NOMO-1 treated with DMSO at 0.1 percent for 48 hours (cell line): Measurements from ENCODE around the gene NSMCE3.
"Not testable (repeated sequence)": the region's sequence is repeated elsewhere in the genome, so short reads cannot be mapped to it uniquely, and the experiment has no call there.

ENCODE experiments used
- DNase-seq: peaks from one replicate; lab custom pipeline; 2025; ENCODE audit not compliant: unreplicated experiment; lab: John Stamatoyannopoulos, UW

The NSMCE3 gene

GRCh38 chr15:29270169-29270955 lies 740 bp upstream of the NSMCE3 start:
- peak; percentile 64 for DNase-seq

DNA sequence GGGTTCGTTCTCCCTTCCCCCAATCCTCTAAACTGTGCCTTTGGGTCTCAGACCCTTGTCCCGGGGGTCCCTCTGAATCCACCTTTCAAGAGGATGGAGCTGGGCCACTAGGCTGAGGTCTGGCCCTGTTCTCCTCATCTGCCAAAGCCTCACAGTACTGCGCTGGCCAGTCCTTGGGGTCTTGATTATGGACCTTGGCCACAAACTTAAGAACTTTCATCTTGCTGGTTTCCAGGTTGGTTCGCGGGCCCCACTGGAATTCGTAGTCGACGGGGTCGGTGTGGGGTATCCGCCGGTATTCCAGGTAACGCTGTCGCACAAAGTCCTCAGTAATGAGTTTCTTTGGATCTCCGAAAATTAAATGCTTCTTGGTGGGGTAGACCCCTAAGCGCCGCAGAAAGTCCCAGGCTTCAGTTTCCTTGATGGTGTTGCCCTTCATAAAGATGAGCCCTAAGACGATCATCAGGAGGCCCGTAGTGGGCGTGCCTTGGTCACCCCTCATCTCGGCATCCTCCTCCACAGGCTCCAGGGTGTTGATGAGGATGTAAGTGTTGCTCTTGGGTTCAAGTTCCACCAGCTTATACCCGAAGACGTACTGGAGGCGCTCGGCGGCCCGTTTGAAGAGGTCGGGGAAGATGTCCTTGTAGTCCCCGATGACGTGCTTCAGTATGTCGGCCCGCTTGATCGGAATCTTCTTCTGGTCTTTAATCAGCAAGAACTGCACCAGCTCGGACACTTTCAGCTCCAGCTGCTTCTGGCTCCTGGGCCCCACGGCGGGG lies 727 bp downstream of the NSMCE3 start:
- peak; percentile 12 for DNase-seq

GRCh38 chr15:29266052-29266582 lies 3.5 kb downstream of the NSMCE3 start:
- no peak for DNase-seq

- DNase-seq = no peak
Observed at GRCh38 chr15:29263289-29263688, 6.3 kb downstream of the NSMCE3 start.

DNA sequence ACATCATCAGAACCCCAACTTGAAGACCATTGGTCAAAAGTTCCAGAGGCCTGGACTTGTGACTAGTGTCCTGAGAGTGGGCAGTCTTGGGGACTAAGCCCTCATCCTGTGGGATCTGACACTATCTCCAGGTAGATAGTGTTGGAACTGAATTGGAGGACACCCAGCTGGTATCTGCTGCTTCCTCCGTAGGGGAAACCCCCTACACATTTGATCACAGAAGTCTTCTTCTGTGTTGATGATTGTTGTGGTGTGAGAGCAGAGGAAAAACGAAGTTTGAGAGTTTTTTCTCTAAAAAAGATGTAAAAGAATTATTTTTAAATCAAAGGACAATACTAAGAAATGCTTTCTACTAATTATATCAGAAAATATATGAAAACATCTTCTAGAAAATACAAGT lies 6.9 kb downstream of the NSMCE3 start:
- DNase-seq = no peak

DNA sequence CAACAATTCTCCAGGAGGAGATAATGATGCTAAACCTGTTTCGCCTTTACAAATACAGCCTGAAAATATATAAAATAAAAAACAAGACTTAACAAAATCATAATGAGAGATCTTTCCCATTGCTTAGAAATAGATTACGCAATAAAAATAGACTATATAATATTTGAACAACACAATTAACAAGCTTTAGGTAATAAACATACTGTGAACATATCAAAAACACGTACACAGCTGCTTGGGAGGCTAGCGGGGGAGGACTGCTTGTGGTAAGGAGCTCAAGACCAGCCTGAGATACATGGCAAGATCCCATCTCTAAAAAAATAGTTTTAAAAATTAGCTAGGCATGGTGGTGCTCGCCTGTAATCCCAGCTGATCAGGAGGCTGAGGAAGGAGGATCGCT lies 8.7 kb downstream of the NSMCE3 start:
- DNase-seq = no peak

GRCh38 chr15:29259233-29259632 lies 10.4 kb downstream of the NSMCE3 start:
- no peak for DNase-seq

DNA sequence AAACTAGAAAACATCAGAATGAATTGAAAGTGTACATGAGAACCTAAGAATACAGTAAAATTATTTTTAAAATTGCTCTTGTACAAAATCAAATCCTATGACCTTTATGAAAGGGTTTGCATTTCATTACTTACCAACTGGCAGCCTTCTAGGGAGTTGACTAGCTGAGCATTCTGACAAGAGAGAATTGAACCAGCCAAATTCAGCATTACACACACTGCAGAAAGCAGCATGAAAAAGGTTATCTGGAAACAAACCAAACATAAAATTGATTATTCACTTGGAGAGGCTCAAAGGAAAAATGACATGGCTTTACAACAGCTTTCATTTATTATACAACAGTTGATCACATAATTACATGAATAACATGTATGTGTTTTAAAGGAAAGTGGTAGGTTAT lies 17.4 kb downstream of the NSMCE3 start:
- no peak for DNase-seq

DNA sequence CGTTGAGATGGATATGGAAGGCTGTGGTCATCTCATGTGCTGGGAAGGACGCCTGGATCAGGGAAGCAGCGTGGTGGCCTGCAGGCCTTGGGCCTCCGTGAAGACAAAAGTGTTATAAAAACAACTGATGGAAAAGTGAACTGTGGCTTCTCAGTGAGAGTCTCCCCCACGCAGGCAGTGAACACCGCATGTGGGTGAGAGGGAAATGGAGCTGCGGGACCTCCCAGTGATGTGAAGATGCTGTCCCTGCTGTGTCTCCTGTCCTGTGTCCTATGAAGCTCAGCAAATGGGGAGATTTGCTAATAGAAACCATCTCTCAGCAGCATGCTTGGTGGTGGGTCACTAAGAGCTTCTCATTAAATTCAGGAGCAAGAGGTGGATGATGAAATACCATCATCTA lies 25.1 kb downstream of the NSMCE3 start:
- DNase-seq = no peak

- DNase-seq = no peak
Observed at GRCh38 chr15:29244123-29244522, 25.5 kb downstream of the NSMCE3 start.

DNA sequence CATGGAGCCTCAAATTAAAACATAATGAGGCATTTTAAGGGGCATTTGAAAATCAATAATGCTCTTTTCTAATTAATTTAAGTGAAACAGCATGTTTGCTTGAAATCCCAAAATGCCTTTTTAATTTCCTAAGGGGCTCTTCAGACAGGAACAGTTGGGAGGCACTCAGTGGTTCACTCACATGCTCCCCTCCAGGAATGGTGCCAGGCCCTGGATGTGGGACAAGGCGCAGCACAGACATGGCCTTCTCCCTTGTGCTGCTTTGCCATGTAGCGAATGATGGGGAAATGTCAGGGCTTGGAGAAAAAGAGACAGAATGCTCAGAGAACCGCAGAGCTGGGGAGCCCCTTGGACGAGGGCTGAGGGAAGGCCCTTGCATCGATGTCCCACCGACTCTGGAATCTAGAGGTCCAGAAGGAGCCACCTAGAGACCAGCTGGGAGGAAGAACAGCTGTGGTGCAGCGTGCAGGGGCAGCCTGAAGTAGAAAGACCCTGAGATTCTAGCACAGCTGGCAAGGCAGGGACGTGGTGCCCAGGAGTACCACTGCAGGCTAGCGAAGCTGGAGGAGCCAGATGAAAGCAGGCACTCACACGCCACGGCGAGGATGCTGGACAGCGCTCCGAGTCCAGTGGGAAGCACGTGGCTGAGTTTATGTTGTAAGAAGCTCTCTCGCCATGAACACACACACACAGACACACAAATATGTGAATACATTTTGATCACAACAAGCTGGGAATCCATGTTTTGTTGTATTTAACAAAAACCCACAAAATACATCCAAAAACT lies 27.0 kb downstream of the NSMCE3 start:
- no peak for DNase-seq

DNA sequence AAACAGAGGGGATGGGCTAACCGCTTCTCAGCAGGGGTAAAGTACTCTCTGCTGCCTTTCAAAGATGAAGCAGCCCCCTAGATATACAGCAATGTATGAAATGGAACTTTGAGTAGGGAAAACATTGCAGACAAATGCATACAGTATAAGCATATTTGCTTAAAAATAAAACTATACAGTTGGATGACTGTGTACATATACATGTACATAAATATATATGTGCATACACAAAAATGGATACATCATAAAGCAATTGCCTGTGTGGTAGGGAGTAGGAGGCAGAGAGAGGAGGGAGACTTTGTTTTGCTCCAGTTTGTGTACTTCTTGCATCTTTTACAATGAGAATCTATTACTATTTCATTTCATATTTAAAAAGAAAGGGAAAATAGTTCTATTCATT lies 28.4 kb downstream of the NSMCE3 start:
- no peak for DNase-seq

- DNase-seq = no peak
Observed at GRCh38 chr15:29239395-29239794, 30.2 kb downstream of the NSMCE3 start.

DNA sequence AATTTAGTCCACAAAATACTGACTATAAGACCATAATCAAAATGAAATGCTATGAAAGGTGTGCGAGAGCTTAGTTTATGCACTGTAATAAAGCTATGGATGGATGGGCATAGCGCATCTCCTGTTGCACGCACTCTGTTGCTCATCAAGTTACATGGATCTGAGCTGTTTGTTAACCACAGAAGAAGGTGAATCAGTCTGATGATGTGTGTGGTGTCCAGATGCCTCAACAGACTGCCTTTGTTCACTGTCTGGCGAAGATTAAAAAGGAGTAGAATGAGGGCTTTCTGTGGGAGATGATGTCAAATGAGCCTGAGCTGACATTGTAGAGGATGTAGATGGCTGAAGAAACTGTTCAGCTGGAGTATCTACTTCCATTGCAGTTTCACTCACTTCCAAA lies 36.1 kb downstream of the NSMCE3 start:
- no peak for DNase-seq

DNA sequence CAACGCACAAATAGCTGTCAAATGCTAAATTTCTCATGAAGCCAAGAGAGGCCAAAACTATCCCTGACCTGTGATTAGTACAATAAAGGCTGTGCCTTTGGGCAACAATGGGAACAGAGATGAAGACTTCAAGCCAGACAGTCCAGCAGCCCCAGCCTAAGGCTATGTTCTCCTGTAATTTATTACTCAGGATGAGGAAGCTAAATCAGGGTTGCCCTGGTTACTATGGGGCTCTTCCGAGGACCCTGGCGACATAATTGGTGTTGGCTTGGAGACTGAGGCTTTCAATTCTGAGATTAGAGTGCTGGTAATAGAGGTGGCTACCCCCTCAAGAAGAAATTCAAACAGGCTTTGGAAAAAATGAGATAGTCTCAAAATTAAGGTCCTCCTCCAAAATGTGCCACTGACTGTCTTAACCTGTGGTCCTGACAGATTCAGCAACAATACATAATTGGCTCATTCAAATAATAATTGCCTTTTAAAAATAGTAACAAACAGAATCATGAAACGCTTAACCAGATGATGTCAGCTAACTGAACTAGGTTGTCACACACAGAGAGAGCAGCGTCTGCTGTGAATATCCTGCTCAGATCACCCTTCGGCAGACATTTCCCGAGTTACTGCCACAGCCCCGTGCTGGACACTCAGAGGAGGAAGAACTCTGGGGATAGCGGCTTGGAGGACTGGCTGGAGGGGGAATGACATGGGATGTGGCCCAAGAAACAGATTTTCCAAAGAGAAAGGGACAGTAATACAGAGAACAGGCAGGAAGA lies 43.0 kb downstream of the NSMCE3 start:
- no peak for DNase-seq

- DNase-seq = no peak
Observed at GRCh38 chr15:29225534-29226234, 43.9 kb downstream of the NSMCE3 start.

DNA sequence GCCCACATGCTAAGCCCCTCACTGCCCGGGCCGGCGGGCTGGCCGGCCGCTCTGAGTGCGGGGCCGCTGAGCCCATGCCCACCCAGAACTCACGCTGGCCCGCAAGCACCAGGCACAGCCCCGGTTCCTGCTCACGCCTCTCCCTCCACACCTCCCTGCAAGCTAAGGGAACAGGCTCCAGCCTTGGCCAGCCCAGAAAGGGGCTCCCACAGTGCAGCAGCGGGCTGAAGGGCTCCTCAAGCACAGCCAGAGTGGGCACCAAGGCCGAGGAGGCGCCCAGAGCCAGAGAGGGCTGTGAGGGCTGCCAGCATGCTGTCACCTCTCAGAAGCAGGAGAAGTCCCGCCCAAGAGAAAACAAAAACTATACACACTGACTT lies 44.6 kb downstream of the NSMCE3 start:
- DNase-seq = not testable (repeated sequence)

GRCh38 chr15:29224235-29224986 lies 45.2 kb downstream of the NSMCE3 start:
- DNase-seq = not testable (repeated sequence)

GRCh38 chr15:29223640-29224039 lies 46.0 kb downstream of the NSMCE3 start:
- DNase-seq = no peak
